T-helper 2 cell treated with Interferon-gamma antibody and Interleukin-4, amounts not matched to agents 100 ng/mL and 5 ng/mL, for 36 hours (primary cell): ENCODE data around the gene NT5DC3. TPM values are rescaled to one million over a fixed set of nuclear protein-coding genes. Genes with fewer than 3 reads are reported as not detected.

Experiments
- intact Hi-C: fragments of 100-400 bp; cut with micrococcal nuclease; formaldehyde crosslinking; loops from one replicate; pipeline ENCODE4 v1.15.1; 2023
- total RNA-seq: library from RNA; stranded (reverse); gene quantifications from 2 replicates; pipeline ENCODE4 v1.2.3, GENCODE V29; 2022

Gene NT5DC3
- total RNA-seq, result 5.4 and 5.8 TPM in 2 replicates

DNA sequence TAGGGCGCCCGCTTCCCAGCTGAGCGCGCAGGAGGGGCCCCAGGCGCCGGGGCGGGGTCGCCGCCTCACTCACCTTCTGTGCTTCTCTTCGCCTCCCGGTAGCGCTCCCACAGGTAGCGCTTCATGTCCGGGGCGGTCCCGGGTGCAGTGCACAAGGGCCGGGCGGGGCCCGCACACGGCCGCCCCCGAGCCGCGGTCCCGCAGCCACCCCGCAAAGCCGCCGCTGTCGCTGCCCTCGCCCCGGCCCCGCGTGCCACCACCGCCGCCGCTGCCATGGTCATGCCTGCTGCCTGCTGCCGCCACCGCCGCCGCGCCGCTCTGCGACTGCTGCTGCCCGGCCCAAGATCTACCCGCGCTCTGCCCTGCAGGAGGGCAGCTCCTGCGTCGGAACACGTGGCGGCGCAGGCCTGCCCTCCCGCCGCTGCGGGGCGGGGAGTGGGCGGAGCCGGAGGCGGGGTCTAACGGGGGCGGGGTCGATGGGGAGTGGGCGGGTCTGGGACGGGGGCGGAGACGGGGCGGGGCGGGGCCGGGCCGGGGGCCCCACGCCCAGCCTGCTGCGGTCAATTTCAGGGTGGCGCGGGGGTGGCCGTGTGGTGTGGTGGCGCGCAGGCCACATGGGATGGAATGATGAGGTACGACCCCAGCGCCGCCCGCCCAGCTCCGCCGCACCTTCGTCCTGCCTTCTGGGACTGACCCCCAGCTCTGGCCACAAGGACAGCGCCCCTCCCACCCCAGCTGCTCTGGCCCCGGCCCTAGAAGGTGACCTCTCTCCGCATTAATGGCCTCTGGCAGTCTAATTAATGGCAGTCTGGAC, at the start of gene NT5DC3:
Gene NT5DC3 (minus strand): TSS at position 359 of the 814 bp plus-strand sequence. CDS start 78 bp downstream, at position 281.
- intact Hi-C loops, result loop anchor here (1.0 to 10.0 kb wide), 4 partner anchors 89 to 444 kb away; partner anchors contain the start of gene HSP90B1

DNA sequence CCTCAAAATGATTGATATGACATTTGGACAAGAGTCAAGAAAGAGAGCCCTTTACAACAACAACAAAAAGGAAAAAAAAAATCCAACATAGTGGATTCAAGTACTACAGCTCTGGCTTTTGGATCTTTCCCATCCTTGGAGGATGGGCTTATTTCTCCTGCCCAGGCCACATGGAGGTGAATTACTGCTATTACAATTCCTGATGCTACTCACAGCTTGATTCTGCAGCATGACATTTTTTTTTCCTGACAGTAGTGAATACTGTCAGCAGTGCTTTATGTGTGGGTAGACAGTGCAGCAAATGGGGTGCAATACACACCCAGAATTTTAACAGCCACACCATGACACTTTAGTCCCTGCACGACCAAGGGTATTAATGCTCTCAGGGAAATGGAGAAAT, 46.7 kb upstream of the NT5DC3 start:
- intact Hi-C loops, result no loop called here

DNA sequence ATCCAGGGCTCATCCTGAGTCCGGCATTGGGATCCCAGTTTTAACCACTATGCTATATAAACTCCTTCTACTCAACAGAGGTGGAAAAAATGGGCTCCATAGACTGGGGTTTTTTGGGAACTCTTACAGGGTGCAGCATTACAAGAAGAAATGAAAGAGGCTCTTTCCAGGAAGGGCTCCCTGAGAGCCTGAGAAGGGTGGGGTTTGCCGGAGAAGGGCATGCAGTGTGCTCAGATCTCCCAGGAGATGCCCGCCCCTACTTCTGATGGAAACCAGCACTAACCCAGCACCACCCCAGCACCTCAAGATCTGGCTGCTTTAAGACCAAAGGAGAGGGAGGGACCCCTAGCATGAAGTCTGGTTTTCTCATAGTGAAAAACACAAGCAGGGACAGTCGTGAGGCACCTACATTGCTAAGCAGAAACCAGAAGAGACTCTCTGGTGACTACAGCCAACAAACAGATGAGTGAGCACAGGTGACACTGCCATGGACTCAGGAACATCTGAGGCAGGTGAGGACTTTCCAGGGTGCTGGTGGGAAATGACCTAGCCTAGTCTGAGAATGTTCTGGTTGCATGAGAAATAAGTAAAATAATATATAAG, 45.3 kb upstream of the NT5DC3 start:
- intact Hi-C loops, result no loop called here

DNA sequence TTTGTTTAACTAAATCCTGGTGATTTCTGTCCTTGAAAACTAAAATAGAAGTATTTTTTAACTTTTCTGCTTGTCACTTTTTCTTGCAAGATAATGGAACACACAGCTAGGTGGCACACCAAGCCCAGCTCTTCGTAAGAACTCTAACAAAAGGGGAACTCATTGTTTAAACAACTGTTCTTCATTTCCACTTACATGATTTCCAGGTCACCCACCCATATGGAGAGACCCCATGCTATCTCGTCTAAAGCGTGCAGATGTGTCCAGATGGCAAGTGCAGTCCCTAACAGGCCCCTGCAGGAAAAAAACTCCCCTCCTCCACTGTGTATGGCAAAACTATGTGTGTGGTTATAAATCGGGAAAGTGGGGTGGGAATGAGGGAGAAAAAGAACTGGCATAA, 43.3 kb upstream of the NT5DC3 start:
- intact Hi-C loops, result loop anchor here (1.0 kb wide), 1 partner anchor 225 kb away; no protein-coding TSS in a partner anchor

DNA sequence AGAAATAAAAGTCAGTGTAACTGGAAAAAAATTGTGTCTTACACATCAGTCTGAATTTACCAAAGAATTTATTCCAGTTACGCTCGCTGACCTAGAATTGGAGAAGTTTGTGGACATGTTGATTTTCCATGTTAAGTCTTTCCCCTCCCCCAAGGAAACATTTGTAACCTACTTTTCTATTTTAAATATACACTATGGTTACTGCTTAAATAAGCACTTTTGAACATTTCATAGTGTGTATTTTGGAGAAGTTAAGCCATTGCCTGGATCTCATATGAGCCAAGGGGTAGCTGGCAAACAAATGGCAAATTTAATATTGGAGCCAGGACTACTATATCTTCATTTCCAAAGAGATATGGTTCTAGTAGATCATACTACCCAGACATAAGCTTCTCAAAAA, 42.9 kb upstream of the NT5DC3 start:
- intact Hi-C loops, result loop anchor here (1.0 kb wide), 1 partner anchor 225 kb away; no protein-coding TSS in a partner anchor

DNA sequence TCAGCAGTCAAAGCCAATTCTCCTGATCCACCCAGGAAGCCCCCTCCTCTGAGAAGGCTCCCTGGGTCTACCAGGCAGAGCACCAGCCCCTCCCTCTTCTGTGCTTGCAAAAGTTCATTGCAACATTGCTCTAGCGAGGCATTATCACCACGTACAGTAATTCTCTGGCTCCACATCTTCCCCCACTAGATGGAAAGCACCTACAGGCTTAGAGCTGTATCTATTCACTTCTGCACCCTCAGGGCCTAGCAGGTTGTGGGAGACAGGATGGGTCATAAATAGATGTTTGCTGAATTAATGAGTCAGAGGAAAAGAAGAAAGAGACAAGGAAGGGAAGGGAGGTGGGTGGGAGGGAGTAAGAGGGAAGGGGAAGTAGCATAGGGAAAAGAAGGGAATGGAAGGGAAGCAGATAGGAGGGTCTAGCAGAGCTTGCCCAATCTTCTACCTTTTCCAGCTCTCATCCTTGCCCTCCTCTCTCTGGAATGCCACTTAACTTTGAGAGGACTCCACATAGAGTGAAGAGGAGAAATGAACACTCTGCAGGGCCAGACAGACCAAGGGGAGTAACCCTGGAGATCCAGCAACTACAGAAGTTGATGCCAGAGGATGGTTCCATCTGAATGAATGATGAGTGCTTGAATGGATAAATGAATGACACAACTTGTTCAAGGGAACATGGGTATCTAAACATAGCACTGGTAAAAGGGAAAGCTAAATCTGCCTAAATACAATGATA, 42.0 kb upstream of the NT5DC3 start:
- intact Hi-C loops, result no loop called here

DNA sequence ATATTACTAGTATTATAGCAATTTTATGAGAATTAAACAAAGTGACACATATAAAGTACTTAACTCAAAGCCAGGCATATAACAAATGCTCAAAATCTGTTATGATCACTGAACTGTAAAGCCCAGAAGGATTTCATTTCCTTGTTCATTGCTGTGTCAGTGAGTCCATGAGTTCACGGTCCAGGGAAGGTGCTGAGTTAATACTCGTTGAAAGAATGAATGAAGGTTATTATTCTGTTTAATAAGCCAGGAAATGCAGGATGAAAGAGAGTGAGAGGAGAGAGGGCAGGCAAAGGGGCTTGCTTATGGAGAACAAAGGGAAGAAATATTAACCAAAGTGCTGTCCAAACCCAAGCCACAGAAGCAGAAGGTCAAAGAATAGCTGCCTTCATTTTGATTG, 40.2 kb upstream of the NT5DC3 start:
- intact Hi-C loops, result no loop called here

DNA sequence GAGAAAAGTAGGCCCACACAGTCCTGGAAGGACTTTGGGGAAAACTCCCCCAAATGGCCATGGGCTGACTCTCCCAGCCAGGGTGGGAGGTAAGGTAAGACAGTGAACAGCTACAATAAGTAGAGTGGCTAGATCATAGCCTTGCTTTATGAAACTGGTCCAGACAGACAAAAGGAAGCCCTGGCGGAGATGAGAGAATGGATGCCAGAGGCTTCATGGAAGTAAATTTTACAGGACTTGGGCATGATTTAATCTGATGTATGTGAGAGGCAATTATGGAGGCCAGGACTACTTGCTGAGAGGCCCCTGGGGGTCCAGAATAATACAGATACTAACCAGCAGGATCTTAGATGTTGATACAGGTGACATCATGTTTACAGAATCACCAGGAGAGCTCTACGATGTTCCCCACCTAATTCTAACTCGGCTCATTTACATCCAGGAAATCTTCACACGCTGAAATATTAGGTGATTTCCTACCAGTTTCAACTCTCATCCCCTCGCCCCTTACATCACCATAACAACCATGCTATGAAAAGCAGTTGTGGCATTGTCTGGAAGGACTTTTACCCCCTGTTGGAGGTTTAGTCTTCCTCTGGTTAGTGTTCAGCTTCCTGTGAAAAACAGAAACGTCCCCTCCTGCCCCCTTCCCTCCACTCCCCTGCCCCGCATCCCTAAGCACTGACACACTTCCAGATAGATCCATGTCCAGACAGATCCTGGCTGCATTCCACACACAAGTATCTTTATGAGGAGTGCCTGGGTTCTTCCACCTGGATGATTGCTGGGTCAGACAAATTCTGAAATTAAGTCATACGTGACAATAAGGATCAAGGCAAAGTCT, 39.5 kb upstream of the NT5DC3 start:
- intact Hi-C loops, result no loop called here

DNA sequence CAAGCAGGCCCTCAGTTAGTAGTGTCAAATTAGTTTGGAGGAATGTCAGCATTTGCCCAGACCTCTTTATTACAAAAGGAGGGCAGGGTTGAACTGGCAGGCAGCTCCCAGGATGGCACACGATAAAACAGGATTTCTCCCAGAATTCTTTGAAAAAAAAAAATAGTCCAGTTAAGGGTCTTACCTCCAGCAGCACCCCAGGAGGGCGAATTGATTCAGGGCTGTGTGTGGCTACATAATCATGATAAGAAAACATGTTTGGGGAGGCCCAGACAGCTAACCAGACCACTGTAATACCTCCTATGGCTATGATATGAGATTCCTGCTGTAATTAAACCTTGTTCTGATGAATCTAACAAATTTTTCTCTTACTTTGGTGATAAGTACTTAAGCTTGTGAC, 38.8 kb upstream of the NT5DC3 start:
- intact Hi-C loops, result no loop called here

DNA sequence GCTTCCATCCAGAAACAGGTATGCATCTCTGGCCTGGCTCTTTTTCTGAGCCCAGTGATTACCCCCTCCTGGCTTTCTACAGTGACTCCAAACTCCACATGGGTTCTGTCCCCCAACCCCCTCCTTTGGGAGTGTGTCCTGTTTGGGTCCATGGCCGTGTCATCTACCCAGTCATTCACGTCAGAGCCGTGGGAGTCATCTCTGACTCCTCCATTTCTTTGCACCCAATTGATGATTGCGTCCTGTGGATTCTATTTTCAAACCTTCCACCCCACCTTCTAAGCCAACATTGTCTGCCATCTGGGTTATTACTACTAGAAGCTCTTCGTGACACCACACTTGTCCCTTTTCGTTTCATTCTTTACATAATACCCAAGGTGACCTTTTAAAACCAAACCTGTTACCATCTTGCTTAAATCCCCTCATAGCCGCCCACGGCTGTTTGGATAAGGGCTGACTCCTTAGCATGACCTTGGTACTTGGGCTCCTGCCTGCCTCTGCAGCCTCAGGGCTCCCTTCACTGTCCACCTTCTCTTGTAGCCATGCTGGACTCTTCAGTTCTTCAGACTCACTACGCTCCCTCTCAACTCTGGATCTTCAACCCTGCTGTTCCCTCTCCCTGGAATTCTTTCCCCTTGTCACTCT, 38.1 kb upstream of the NT5DC3 start:
- intact Hi-C loops, result no loop called here

DNA sequence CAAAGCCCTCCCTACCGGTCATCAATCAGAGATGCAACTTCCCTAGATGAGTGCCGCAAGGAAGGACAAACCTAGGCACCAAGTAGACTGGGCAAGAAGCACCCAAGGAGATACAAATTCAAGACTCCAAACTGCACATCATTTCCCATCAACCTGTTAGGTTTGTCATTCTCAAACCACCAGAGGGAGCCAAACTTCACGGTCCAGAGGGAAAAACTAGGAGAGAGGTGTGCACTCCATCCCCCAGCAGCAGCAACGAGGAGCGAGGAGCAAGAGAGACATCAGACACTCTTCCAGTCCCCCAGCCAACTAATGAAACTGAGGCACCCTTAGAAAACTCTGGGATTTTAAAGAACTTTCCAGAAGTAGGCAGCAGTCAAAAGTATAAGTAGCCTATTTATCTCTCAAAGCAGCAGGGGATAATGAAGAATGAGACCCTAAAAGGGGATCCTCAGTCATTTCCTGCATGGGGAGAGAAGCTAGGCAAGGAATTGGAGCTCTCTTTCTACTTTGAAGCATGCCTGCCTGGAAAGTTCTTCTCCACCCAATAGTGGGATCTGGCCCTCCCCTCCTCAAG, 37.0 kb upstream of the NT5DC3 start:
- intact Hi-C loops, result loop anchor here (1.0 kb wide), 2 partner anchors 51 to 231 kb away; no protein-coding TSS in a partner anchor

DNA sequence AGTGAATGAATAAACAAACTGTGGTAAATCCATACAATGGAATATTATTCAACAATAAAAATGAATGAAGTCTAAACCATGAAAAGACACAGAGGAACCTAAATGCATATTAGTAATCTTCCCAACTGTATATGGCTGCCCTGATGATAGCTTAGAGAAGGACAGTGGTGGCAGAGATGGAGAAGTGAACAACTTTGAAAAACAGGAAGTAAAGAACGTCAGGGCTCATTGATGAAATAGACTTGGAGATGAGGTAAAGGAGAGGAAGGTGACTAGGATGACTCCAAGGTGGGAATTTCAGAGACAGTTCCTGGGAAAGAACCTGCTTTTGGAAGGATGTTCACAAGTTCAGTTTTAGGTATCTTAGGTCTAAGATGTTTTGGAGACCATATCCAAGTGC, 36.3 kb upstream of the NT5DC3 start:
- intact Hi-C loops, result no loop called here

DNA sequence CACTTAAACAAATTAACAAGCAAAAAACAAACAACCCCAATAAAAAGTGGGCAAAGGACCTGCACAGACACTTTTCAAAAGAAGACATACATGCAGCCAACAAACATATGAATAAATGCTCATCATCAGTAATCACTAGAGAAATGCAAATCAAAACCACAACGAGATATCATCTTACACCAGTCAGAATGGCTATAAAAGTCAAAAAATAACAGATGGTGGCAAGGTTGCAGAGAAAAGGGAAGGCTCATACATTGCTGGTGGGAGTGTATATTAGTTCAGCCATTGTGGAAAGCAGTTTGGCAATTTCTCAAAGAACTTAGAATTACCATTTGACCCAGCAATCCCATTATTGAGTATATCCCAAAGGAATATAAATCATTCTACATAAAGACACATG, 34.6 kb upstream of the NT5DC3 start:
- intact Hi-C loops, result no loop called here

DNA sequence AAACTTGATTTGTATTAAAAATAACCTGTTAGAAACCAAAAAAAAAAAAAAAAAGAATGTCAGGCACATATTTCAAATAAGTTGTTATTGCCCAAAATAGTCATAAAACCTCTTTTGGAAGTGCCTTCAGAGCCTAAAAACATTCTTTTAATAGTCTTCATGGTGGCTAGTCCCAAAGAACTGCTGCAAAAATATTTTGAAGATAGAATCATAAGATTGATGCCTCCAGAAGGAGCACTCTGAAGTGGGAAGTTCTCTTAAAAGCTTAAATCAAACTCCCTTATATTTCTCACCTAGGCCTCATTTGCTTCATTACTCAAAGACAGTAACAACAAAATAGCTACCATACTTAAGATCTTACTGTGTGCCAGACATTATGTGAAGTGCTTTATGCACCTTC, 27.2 kb upstream of the NT5DC3 start:
- intact Hi-C loops, result no loop called here

DNA sequence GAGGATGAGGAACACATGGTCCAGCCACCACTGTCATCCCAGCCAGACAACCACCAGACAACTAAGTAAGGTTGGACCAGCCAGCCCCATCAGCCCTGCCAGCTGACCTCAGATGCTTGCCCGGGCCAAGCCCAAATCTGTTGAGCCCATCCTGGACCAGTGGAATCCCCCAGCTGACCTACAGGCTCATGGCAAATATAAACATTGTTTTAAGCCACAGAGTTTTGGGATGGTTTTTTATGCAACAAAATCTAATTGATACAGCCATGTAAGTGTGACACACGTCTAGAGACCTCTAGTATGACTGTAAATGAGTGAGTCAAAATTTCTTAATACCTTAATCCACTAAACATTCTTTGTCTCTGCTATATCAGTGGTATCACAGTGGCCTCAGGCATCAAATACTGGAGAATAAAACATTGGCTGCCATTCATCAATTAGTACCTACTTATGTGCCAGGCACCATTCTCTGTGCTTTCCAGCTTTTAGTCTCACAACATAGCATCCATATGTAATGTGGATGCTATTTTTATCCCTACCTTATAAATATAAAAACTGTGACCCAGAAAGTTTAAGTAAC, 24.2 kb upstream of the NT5DC3 start:
- intact Hi-C loops, result no loop called here

DNA sequence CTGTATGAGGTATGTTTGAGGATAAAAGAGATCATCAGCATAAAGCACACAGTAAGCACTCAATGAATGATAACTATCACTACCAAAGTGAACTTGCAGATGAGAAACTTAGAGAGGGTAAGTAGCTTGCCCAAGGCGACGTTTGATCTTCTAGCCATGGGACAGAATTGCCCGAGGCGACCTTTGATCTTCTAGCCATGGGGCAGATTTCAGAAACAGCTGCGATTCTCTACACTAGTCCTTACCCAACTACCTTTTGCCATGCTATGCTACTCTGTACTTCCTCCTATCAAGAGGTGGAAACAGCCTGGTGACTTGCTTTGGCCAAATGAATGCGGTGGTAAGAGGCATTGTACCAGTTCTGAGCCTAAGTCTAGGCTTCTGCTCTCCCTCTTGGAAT, 23.7 kb upstream of the NT5DC3 start:
- intact Hi-C loops, result no loop called here

DNA sequence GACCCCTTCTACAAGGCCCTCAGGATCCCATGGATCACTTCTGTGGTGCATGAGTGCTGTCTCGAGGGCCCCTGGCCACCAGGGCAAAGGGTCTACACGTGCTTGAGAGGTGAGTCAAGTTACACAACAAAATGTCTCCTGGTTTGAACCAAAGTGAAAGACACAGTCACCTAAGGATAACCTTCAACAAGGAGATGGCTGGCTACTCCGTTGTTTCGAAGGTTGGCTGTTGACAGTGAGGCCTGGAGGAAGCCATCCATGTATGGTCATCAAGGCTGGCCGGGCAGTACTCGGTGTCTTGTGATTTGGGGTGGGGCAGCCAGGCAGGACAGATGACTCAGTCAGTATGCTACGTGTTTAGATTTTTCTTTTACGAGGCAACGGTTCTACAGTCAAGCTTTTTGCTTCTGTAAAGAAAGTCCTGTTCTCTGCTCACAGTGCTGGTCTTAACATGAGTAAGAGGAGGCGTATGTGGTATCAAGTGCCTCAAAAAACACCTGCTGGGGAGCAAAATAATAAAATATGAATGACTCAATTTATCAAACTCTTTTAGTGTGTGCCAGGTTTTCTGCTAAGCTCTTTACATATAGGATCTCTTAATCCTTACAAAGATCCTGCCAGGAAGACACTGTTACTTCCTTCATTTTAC, 18.0 kb upstream of the NT5DC3 start:
- intact Hi-C loops, result no loop called here

DNA sequence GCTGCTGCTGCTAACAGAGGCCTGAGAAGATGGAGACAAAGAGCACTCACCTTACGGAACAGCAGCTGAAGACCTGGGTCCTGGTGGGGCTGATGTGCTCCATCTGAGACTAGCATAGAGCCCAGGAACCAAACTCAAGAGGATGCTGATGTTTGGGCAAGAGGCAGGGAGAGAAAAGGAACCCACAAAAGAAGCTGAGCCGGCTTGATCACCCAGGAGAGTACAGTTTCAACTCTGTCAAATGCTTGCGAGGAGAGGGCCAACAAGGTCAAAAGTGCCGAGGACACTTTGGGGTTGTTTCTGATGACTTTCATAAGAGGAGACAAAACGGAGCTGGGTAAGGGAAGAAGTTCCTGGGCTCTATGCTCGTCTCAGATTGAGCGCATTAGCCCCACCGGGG, 17.3 kb upstream of the NT5DC3 start:
- intact Hi-C loops, result no loop called here

DNA sequence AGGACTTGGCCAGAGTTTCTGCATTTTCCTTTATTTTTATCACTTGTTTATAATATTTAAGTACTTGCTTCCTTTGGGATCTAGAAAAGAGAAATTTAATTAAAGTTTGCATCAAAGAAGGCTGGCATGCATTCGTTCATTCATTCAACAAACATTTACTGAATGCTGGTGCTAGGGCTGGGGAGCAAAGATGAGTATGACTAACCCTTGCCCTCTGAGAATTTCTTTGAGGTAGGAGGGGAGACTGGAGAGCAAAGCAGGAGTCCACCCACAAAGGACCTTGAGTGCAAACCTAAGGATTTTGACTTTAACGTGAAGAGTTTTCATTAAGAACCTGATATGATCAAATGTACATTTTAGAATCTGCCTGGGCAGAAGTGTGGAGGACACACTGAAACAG, 16.1 kb upstream of the NT5DC3 start:
- intact Hi-C loops, result no loop called here
